ENCODE results near the gene TRPV5. TPM values are rescaled to one million over a fixed set of nuclear protein-coding genes. Genes with fewer than 3 reads are reported as not detected.
A peak's percentile ranks its signal among the peaks of the same experiment; 100 is the strongest.

TRPV5 gene
- total and polyA plus RNA-seq, 8 donors = not detected

DNA sequence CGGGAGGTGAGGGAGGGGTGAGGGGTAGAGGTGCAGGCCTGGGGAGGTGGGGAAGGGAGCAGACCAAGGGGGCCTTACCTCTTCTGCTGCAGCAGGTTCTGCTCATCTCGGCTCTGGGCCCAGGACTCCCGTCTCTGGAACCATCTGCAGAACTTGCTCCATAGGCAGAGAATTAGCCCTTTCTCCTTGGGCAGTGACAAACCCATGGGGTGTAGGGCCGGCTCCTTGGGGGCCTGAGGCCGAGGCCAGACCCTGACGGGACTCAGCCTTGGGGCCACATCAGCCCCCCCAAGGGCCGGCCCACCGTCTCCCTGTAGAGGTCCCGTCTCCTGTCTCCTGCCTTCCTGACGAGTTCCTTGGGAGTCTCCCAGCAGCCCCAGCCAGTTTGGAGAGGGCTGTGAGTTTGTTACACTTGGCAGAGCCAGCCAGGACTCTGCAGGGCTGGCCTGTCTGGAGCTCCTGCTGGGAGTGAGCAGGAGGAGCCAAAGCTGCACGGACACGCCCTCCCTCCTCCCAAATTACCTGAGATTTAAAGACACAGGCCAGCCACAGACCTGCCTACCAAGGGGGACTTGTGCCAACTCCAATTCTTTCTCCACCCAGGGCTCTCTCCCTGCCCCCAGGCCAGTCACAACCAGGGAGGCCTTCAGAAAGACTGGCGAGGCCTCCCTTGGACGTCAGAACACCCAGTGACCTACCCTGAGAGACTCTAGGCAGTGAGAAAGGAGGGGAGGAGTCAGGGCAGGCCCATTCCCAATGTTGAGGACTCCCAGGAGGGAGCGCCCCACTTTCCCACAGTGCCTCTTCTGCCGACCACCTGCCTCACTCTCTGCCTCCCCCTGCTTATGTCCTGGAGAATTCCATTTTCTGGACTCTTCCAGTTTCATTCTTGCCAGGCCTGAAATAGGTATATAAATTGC, 48.0 kb downstream of the TRPV5 start, which contains the start of gene TRPV6:
Gene TRPV6 (minus strand): TSS at position 435 of the 920 bp plus-strand sequence.
- TF ChIP-seq POLR2AphosphoS5 (IDR thresholded peaks at IDR 0.05) (peak in 2 of 3 donors; percentile 41 to 77), EP300 (IDR thresholded peaks at IDR 0.05) (no peak)
- 24 to 54% (median 29%) methylated on average over 12 to 16 of the region's 16 CpGs for WGBS, 5 donors
- Histone ChIP-seq H3K27ac (peak within 1 kb of the TSS; percentile 47 to 61 (median 52)), H3K4me1 (peaks cover 0 to 18% (median 10%) of the 10 kb centered on the region in 4 donors), H3K4me3 (peak within 1 kb of the TSS; percentile 21 to 42 (median 40)), H3K27me3 (peaks cover 0 to 36% (median 0%) of the 10 kb centered on the region in 3 donors), H3K36me3 (no peaks in the 10 kb centered on the region), H3K9me3 (no peaks in the 10 kb centered on the region)
- intact Hi-C loops (cut with DNase I; ENCODE audit: low total_unique reads) = no loop called here
- DNase-seq = peak; percentile 82 to 88

DNA sequence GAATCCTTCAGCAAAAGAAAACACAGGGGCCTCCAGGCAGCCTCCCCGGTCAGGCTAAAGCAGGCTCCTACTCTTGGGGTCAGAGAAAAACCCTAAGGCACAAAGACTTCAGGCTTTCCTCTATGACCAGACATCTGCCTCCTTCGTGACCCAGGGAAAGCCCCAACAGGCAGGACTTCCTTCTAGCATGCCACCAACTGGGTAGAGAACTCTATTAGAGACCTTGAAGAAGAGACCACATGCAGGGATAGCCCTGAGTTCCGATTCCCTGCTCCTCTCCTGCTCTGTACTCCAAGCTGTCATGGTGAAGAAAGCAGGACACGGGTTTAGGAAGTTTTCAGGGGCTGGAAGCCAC, 49.3 kb downstream of the TRPV5 start:
- 64 to 82% (median 74%) methylated on average over 4 of the region's 4 CpGs for WGBS, 5 donors
- no peak overlapping the region for H3K27ac ChIP-seq
- no peak for DNase-seq
- H3K4me3 ChIP-seq = no peak overlapping the region
- peaks cover 0 to 18% (median 10%) of the 10 kb centered on the region in 4 donors for H3K4me1 ChIP-seq
- peaks cover 0 to 39% (median 0%) of the 10 kb centered on the region in 3 donors for H3K27me3 ChIP-seq
- intact Hi-C loops (cut with DNase I; ENCODE audit: low total_unique reads) = loop anchor here (5.0 kb wide), 1 partner anchor 123 kb away; no protein-coding TSS in a partner anchor
- no peaks in the 10 kb centered on the region for H3K9me3 ChIP-seq
- H3K36me3 ChIP-seq = no peaks in the 10 kb centered on the region
- TF ChIP-seq EP300 (IDR thresholded peaks at IDR 0.05) (no peak), POLR2AphosphoS5 (IDR thresholded peaks at IDR 0.05) (no peak), POLR2A (IDR thresholded peaks at IDR 0.05) (no peak)
- TF ChIP-seq, protein P1, sequence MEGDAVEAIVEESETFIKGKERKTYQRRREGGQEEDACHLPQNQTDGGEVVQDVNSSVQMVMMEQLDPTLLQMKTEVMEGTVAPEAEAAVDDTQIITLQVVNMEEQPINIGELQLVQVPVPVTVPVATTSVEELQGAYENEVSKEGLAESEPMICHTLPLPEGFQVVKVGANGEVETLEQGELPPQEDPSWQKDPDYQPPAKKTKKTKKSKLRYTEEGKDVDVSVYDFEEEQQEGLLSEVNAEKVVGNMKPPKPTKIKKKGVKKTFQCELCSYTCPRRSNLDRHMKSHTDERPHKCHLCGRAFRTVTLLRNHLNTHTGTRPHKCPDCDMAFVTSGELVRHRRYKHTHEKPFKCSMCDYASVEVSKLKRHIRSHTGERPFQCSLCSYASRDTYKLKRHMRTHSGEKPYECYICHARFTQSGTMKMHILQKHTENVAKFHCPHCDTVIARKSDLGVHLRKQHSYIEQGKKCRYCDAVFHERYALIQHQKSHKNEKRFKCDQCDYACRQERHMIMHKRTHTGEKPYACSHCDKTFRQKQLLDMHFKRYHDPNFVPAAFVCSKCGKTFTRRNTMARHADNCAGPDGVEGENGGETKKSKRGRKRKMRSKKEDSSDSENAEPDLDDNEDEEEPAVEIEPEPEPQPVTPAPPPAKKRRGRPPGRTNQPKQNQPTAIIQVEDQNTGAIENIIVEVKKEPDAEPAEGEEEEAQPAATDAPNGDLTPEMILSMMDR (IDR thresholded peaks at IDR 0.05) = no peak

DNA sequence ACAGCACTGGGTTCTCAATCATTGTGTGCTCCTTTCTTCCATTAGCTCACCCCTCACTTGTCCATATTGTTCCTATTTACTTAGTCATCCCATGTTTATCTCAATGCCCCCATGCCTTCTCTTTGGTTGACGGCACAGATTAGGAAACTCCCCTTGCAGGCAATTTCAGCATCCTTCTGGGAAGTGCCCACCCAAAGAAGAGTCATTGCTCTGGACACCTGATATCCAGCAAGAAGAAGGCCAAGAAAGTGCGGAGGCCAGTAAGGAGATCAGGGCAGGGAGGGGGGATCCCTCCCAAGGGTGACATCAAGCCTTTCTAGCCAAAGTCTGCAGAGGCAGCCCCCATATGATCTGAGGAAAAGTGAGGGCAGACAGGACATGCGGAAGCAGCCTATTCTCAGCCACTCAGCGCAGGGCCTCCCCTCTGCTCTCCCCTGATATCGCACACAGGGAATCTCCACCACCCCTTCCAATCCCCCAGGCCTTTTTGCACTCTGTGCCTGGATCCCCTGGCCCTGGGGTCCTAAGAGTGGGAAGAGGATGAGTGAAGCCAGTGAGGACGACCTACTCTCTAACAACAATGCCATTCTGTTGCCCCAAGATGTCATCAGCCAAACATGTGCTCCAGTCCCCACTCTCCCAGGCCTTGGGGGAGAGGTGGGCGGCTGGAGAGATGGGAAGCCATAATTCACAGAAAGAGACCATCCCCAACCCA, 49.8 kb downstream of the TRPV5 start:
- 70 to 89% (median 88%) methylated on average over 7 of the region's 7 CpGs for WGBS, 5 donors
- Histone ChIP-seq H3K4me3 (no peak overlapping the region), H3K36me3 (no peaks in the 10 kb centered on the region), H3K9me3 (no peaks in the 10 kb centered on the region), H3K27me3 (peaks cover 0 to 36% (median 0%) of the 10 kb centered on the region in 3 donors), H3K4me1 (peaks cover 0 to 18% (median 10%) of the 10 kb centered on the region in 4 donors), H3K27ac (no peak overlapping the region)
- intact Hi-C loops (cut with DNase I; ENCODE audit: low total_unique reads) = loop anchor here (5.0 kb wide), 1 partner anchor 124 kb away; no protein-coding TSS in a partner anchor
- DNase-seq = no peak
- TF ChIP-seq, protein P1 (IDR thresholded peaks at IDR 0.05) = no peak
- no peak for TF ChIP-seq POLR2A (IDR thresholded peaks at IDR 0.05)
- no peak for TF ChIP-seq EP300 (IDR thresholded peaks at IDR 0.05)
- no peak for TF ChIP-seq POLR2AphosphoS5 (IDR thresholded peaks at IDR 0.05)

DNA sequence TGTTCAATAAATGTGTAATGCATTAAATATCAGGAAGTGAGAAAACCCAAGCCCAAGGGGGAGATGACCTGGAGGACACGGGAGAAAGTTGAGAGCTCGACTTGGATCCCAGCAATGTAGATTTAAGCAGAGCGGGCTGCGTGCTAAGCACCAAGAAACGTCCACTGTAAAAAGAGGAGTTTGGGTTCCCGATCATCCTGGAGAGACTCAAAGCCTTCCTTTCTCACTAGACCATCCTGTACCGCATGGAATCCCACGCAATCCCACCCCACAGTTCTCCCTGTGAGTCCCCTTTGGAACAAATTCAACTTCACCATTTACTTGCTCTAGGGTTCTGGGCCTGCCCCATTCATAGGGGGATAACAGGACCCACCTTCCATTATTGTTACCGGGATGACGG, 50.4 kb downstream of the TRPV5 start:
- no peak overlapping the region for H3K27ac ChIP-seq
- no peak overlapping the region for H3K4me3 ChIP-seq
- no peaks in the 10 kb centered on the region for H3K36me3 ChIP-seq
- H3K27me3 ChIP-seq = peaks cover 0 to 33% (median 0%) of the 10 kb centered on the region in 3 donors
- DNase-seq = no peak
- intact Hi-C loops (cut with DNase I; ENCODE audit: low total_unique reads) = loop anchor here (5.0 kb wide), 1 partner anchor 124 kb away; no protein-coding TSS in a partner anchor
- no peak for TF ChIP-seq POLR2A (IDR thresholded peaks at IDR 0.05)
- TF ChIP-seq, protein P1 (IDR thresholded peaks at IDR 0.05) = no peak
- TF ChIP-seq EP300 (IDR thresholded peaks at IDR 0.05) = no peak
- TF ChIP-seq POLR2AphosphoS5 (IDR thresholded peaks at IDR 0.05) = no peak
- WGBS, 5 donors = 84 to 93% (median 92%) methylated on average over 10 of the region's 10 CpGs
- H3K4me1 ChIP-seq = peaks cover 0 to 18% (median 10%) of the 10 kb centered on the region in 4 donors
- no peaks in the 10 kb centered on the region for H3K9me3 ChIP-seq
